Measurements from ENCODE around the gene ZCCHC14. TPM values are rescaled to one million over a fixed set of nuclear protein-coding genes. Genes with fewer than 3 reads are reported as not detected.

ZCCHC14 gene
- total and polyA plus RNA-seq, 2 of the 13 experiments (the other 11 are each of a cell fraction or from before 2014, with no cell fraction given): 12.4 to 12.5 TPM

DNA sequence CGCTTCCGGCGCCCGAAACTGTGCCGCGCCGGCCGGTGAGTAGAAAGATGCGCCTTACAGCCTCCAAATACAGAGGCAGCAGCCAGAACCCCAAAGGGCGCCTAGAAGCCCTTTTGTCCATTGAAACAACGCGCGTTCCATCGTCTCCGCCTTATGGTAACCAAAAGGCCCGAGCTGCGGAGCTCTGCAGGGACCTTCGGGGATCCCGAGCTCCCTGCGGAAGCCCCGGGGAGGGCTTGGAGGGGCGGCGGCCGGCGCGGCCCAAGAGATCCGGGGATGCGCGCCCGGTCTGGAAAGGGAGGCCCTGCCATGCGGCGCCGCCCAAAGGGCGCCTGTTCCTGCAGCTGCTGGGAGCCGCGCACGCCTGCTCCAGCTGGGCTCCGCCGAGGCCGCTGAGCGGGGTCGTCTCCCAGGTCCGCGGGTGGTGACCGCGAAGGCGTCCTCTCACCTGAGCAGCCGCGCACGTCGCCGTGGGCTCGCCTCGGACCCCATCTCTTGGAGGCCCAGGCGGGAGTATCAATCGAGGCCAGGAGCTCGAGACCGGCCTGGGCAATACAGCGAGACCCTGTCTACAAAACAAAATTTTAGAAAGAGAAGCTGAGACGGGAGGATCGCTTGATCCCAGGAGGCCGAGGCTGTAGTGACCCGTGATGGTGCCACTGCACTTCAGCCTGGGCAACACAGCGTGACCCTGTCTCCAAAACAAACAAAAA is 108.5 kb downstream of the ZCCHC14 start (continued):
- TF ChIP-seq ZNF652 (CRISPR knock-in tag; IDR thresholded peaks at IDR 0.05; ENCODE audit: borderline replicate concordance, low read depth) (no peak), TRIM24 (CRISPR knock-in tag; IDR thresholded peaks at IDR 0.05) (no peak), ZNF232 (CRISPR knock-in tag; IDR thresholded peaks at IDR 0.05; ENCODE audit: borderline replicate concordance) (no peak; the same call in 1 of the 2 replicates), SMYD3 (CRISPR knock-in tag; IDR thresholded peaks at IDR 0.05) (no peak), IKZF4 (CRISPR knock-in tag; IDR thresholded peaks at IDR 0.05; ENCODE audit: borderline replicate concordance, low read depth, not compliant biosample characterization) (no peak), ZNF7 (CRISPR knock-in tag; IDR thresholded peaks at IDR 0.05) (peak; percentile 17; the same call in 1 of the 2 replicates), GATAD1 (CRISPR knock-in tag; IDR thresholded peaks at IDR 0.05) (no peak), ZNF333 (CRISPR knock-in tag; IDR thresholded peaks at IDR 0.05; ENCODE audit: borderline replicate concordance) (no peak), ZFP37 (CRISPR knock-in tag; IDR thresholded peaks at IDR 0.05; ENCODE audit: borderline replicate concordance) (peak; percentile 17), ARID2 (CRISPR knock-in tag; IDR thresholded peaks at IDR 0.05; ENCODE audit: borderline replicate concordance) (no peak; the same call in 1 of the 2 replicates), U2AF2 (IDR thresholded peaks at IDR 0.05; ENCODE audit: low read depth, low read length) (no peak), ELF1 (CRISPR knock-in tag; IDR thresholded peaks at IDR 0.05) (no peak), MED13 (CRISPR knock-in tag; IDR thresholded peaks at IDR 0.05) (peak; percentile 12; the same call in 1 of the 2 replicates), ZNF678 (CRISPR knock-in tag; IDR thresholded peaks at IDR 0.05) (no peak)
- TF ChIP-seq, protein P1, sequence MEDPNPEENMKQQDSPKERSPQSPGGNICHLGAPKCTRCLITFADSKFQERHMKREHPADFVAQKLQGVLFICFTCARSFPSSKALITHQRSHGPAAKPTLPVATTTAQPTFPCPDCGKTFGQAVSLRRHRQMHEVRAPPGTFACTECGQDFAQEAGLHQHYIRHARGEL (CRISPR knock-in tag; IDR thresholded peaks at IDR 0.05): no peak
- TF ChIP-seq, protein P2, sequence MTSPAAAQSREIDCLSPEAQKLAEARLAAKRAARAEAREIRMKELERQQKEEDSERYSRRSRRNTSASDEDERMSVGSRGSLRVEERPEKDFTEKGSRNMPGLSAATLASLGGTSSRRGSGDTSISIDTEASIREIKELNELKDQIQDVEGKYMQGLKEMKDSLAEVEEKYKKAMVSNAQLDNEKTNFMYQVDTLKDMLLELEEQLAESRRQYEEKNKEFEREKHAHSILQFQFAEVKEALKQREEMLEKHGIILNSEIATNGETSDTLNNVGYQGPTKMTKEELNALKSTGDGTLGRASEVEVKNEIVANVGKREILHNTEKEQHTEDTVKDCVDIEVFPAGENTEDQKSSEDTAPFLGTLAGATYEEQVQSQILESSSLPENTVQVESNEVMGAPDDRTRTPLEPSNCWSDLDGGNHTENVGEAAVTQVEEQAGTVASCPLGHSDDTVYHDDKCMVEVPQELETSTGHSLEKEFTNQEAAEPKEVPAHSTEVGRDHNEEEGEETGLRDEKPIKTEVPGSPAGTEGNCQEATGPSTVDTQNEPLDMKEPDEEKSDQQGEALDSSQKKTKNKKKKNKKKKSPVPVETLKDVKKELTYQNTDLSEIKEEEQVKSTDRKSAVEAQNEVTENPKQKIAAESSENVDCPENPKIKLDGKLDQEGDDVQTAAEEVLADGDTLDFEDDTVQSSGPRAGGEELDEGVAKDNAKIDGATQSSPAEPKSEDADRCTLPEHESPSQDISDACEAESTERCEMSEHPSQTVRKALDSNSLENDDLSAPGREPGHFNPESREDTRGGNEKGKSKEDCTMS (CRISPR knock-in tag; conservative IDR thresholded peaks at IDR 0.05): peak; percentile 49; the same call in 1 of the 2 replicates
- TF ChIP-seq, protein P3, sequence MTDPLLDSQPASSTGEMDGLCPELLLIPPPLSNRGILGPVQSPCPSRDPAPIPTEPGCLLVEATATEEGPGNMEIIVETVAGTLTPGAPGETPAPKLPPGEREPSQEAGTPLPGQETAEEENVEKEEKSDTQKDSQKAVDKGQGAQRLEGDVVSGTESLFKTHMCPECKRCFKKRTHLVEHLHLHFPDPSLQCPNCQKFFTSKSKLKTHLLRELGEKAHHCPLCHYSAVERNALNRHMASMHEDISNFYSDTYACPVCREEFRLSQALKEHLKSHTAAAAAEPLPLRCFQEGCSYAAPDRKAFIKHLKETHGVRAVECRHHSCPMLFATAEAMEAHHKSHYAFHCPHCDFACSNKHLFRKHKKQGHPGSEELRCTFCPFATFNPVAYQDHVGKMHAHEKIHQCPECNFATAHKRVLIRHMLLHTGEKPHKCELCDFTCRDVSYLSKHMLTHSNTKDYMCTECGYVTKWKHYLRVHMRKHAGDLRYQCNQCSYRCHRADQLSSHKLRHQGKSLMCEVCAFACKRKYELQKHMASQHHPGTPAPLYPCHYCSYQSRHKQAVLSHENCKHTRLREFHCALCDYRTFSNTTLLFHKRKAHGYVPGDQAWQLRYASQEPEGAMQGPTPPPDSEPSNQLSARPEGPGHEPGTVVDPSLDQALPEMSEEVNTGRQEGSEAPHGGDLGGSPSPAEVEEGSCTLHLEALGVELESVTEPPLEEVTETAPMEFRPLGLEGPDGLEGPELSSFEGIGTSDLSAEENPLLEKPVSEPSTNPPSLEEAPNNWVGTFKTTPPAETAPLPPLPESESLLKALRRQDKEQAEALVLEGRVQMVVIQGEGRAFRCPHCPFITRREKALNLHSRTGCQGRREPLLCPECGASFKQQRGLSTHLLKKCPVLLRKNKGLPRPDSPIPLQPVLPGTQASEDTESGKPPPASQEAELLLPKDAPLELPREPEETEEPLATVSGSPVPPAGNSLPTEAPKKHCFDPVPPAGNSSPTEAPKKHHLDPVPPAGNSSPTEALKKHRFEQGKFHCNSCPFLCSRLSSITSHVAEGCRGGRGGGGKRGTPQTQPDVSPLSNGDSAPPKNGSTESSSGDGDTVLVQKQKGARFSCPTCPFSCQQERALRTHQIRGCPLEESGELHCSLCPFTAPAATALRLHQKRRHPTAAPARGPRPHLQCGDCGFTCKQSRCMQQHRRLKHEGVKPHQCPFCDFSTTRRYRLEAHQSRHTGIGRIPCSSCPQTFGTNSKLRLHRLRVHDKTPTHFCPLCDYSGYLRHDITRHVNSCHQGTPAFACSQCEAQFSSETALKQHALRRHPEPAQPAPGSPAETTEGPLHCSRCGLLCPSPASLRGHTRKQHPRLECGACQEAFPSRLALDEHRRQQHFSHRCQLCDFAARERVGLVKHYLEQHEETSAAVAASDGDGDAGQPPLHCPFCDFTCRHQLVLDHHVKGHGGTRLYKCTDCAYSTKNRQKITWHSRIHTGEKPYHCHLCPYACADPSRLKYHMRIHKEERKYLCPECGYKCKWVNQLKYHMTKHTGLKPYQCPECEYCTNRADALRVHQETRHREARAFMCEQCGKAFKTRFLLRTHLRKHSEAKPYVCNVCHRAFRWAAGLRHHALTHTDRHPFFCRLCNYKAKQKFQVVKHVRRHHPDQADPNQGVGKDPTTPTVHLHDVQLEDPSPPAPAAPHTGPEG (CRISPR knock-in tag; IDR thresholded peaks at IDR 0.05): no peak
- TF ChIP-seq, protein P4, sequence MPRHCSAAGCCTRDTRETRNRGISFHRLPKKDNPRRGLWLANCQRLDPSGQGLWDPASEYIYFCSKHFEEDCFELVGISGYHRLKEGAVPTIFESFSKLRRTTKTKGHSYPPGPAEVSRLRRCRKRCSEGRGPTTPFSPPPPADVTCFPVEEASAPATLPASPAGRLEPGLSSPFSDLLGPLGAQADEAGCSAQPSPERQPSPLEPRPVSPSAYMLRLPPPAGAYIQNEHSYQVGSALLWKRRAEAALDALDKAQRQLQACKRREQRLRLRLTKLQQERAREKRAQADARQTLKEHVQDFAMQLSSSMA (CRISPR knock-in tag; IDR thresholded peaks at IDR 0.05): no peak
- TF ChIP-seq, protein P5, sequence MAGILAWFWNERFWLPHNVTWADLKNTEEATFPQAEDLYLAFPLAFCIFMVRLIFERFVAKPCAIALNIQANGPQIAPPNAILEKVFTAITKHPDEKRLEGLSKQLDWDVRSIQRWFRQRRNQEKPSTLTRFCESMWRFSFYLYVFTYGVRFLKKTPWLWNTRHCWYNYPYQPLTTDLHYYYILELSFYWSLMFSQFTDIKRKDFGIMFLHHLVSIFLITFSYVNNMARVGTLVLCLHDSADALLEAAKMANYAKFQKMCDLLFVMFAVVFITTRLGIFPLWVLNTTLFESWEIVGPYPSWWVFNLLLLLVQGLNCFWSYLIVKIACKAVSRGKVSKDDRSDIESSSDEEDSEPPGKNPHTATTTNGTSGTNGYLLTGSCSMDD (CRISPR knock-in tag; IDR thresholded peaks at IDR 0.05): no peak

All from HepG2 (cell line).